Esophagus muscularis mucosa (tissue), 4 donors: ENCODE data around the gene RBM19. TPM values are rescaled to one million over a fixed set of nuclear protein-coding genes. Genes with fewer than 3 reads are reported as not detected.

Experiments
- DNase-seq: peaks from one replicate; pipeline ENCODE4 v3.0.0-alpha.2; 2017; ENCODE audit errors: extremely low spot score
- H3K27ac ChIP-seq, 4 donors: fragments of 200-600 bp; sonication (generic); replicated peaks in 1 of 4; 1 replicate in 3 of 4; 2 replicates in 1 of 4; pipeline ENCODE4 v1.5.1; 2016 to 2019; ENCODE audit warnings: mild to moderate bottlenecking in 1 of 4
- H3K27me3 ChIP-seq, 4 donors: fragments of 200-600 bp; sonication (generic); one replicate each; pipeline versions ENCODE4 v1.5.1 to v1.6.0; 2016 to 2019
- H3K36me3 ChIP-seq, 4 donors: fragments of 200-600 bp; sonication (generic); one replicate each; pipeline ENCODE4 v1.5.1; 2016 to 2019
- H3K4me1 ChIP-seq, 4 donors: fragments of 200-600 bp; sonication (generic); one replicate each; pipeline ENCODE4 v1.5.1; 2016 to 2019
- H3K4me3 ChIP-seq, 4 donors: fragments of 200-600 bp; sonication (generic); 1 replicate in 2 of 4; 2 replicates in 2 of 4; pipeline ENCODE4 v1.5.1; 2016 to 2019; ENCODE audit warnings: mild to moderate bottlenecking in 4 of 4, moderate library complexity in 1 of 4
- H3K9me3 ChIP-seq, 4 donors: fragments of 200-600 bp; sonication (generic); 1 replicate in 3 of 4; 2 replicates in 1 of 4; pipeline ENCODE4 v1.5.1; 2016 to 2019
- CTCF ChIP-seq, 3 experiments: fragments of 200-600 bp in 2 of 3; fragments of 450-650 bp in 1 of 3; sonication (generic) in 2 of 3; IDR thresholded peaks; one replicate each; pipeline ENCODE4 v1.5.1; 2017 to 2019; ENCODE audit warnings: antibody characterized with exemption in 3 of 3, mild to moderate bottlenecking in 2 of 3, moderate library complexity in 1 of 3
- EP300 ChIP-seq: sonication (generic); formaldehyde crosslinking; IDR thresholded peaks from one replicate; pipeline ENCODE4 v1.6.1; 2017; ENCODE audit warnings: antibody characterized with exemption
- POLR2A ChIP-seq: fragments of 450-650 bp; IDR thresholded peaks from one replicate; pipeline ENCODE4 v1.6.1; 2017; ENCODE audit warnings: antibody characterized with exemption, moderate library complexity, mild to moderate bottlenecking, low read depth
- POLR2AphosphoS5 ChIP-seq, 2 donors: sonication (generic); formaldehyde crosslinking; IDR thresholded peaks; one replicate each; pipeline ENCODE4 v1.6.1; 2017; ENCODE audit warnings: antibody characterized with exemption in 2 of 2
- WGBS: methylation state at CpG from one replicate; pipeline ENCODE4 v1.1.5; 2018; 5-methylcytosine and 5-hydroxymethylcytosine counted together
- intact Hi-C: fragments of 100-400 bp; cut with DNase I; formaldehyde crosslinking; loops from one replicate; pipeline ENCODE4 v1.15.1; 2023
- total RNA-seq, 4 donors: library from RNA; depleted of rRNA; stranded (reverse); fragments of >200 nt; gene quantifications; one replicate each; pipeline versions ENCODE4 v1.1.0 to v1.2.1, GENCODE V29; 2016

The RBM19 gene
- total RNA-seq, 4 donors from 2014 or later = 26.7 to 40.0 (median 27.4) TPM

GRCh38 chr12:113978080-113978479 lies 12.0 kb upstream of the RBM19 start:
- intact Hi-C loops = no loop called here
- WGBS = 40% methylated on average over 1 of the region's 1 CpG
- Histone ChIP-seq H3K27ac (no peak overlapping the region), H3K9me3 (no peaks in the 10 kb centered on the region), H3K4me1 (no peaks in the 10 kb centered on the region), H3K36me3 (no peaks in the 10 kb centered on the region), H3K27me3 (peaks cover 0 to 78% (median 11%) of the 10 kb centered on the region in 4 donors), H3K4me3 (no peak overlapping the region)
- DNase-seq = no peak
- TF ChIP-seq POLR2A (no peak), EP300 (no peak), POLR2AphosphoS5 (IDR thresholded peaks at IDR 0.05) (no peak), CTCF (IDR thresholded peaks at IDR 0.05) (no peak)

- Histone ChIP-seq H3K36me3 (no peaks in the 10 kb centered on the region), H3K27me3 (peaks cover 0 to 51% (median 11%) of the 10 kb centered on the region in 4 donors), H3K4me1 (no peaks in the 10 kb centered on the region), H3K9me3 (no peaks in the 10 kb centered on the region), H3K4me3 (no peak overlapping the region), H3K27ac (no peak overlapping the region)
- WGBS = 72% methylated on average over 3 of the region's 3 CpGs
- intact Hi-C loops = no loop called here
- TF ChIP-seq EP300 (no peak), CTCF (IDR thresholded peaks at IDR 0.05) (no peak), POLR2AphosphoS5 (IDR thresholded peaks at IDR 0.05) (no peak), POLR2A (no peak)
- no peak for DNase-seq
These were observed 7.9 kb upstream of the RBM19 start for GRCh38 chr12:113974006-113974405.

- Histone ChIP-seq H3K4me1 (no peaks in the 10 kb centered on the region), H3K27ac (no peak overlapping the region), H3K36me3 (no peaks in the 10 kb centered on the region), H3K27me3 (peaks cover 0 to 44% (median 9%) of the 10 kb centered on the region in 4 donors), H3K4me3 (no peak overlapping the region), H3K9me3 (no peaks in the 10 kb centered on the region)
- no peak for DNase-seq
- intact Hi-C loops = no loop called here
- TF ChIP-seq CTCF (IDR thresholded peaks at IDR 0.05) (no peak), EP300 (no peak), POLR2A (no peak), POLR2AphosphoS5 (IDR thresholded peaks at IDR 0.05) (no peak)
- 80% methylated on average over 10 of the region's 10 CpGs for WGBS
These were observed 7.2 kb upstream of the RBM19 start for GRCh38 chr12:113973109-113973904.

GRCh38 chr12:113971392-113971791 lies 5.3 kb upstream of the RBM19 start:
- H3K27ac ChIP-seq = no peak overlapping the region
- H3K36me3 ChIP-seq = no peaks in the 10 kb centered on the region
- H3K4me1 ChIP-seq = peaks cover 7 to 10% (median 7%) of the 10 kb centered on the region in 4 donors
- peaks cover 0 to 26% (median 6%) of the 10 kb centered on the region in 4 donors for H3K27me3 ChIP-seq
- no peaks in the 10 kb centered on the region for H3K9me3 ChIP-seq
- 89% methylated on average over 4 of the region's 4 CpGs for whole genome bisulfite sequencing
- DNase-seq = no peak
- H3K4me3 ChIP-seq = no peak overlapping the region
- intact Hi-C loops = no loop called here
- no peak for TF ChIP-seq POLR2A
- no peak for TF ChIP-seq POLR2AphosphoS5 (IDR thresholded peaks at IDR 0.05)
- TF ChIP-seq CTCF (IDR thresholded peaks at IDR 0.05) = no peak
- TF ChIP-seq EP300 = no peak
